PFSK-1 (cell line): ENCODE data around the gene ZNF22.

Experiments
- POLR2AphosphoS5 ChIP-seq: IDR thresholded peaks from 2 replicates; pipeline ENCODE4 v1.6.1; 2012; ENCODE audit warnings: low read depth, mild to moderate bottlenecking, control low read depth, low read length, moderate library complexity
- TAF1 ChIP-seq: IDR thresholded peaks from 2 replicates; pipeline ENCODE4 v1.6.1; 2012; ENCODE audit warnings: low read length, control low read depth, borderline replicate concordance; ENCODE audit not compliant: insufficient read depth

DNA sequence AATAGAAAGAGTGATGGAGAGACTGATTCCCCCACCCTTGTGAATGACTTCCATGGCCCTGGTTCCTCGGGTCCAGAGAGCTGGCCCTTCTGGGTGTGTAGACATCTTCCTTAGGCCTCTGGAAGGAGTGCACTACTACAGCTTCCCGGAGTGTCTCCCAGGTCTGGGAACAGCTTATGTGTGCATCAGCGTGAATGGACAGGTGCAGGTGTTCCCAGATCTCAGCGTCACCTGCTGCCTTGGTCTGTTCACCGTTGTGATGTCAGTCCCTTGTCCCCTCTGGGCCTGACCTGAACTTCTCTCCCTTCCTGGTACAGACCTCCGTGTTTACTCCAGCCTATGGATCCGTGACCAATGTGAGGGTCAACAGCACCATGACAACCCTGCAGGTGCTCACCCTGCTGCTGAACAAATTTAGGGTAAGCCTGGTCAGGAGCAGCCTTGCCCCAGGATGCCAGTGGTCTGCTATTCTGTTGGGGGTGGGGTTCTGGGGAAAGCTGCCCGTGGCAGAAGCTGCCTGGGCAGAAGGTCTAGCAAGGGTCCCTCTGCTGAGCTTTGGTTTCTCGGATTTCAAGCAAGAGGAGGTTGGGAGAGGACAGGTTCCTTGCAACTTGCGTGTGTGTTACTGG, 11.7 kb upstream of the ZNF22 start:
- TF ChIP-seq TAF1 (no peak), POLR2AphosphoS5 (no peak)
